GM19238 (cell line): ENCODE measurements around the gene CASD1.
A peak's percentile ranks its signal among the peaks of the same experiment; 100 is the strongest.

Source experiments
- DNase-seq: peaks from one replicate; pipeline ENCODE4 v3.0.0; 2011; ENCODE audit warnings: low spot score; ENCODE audit not compliant: insufficient read length

CASD1 gene

DNA sequence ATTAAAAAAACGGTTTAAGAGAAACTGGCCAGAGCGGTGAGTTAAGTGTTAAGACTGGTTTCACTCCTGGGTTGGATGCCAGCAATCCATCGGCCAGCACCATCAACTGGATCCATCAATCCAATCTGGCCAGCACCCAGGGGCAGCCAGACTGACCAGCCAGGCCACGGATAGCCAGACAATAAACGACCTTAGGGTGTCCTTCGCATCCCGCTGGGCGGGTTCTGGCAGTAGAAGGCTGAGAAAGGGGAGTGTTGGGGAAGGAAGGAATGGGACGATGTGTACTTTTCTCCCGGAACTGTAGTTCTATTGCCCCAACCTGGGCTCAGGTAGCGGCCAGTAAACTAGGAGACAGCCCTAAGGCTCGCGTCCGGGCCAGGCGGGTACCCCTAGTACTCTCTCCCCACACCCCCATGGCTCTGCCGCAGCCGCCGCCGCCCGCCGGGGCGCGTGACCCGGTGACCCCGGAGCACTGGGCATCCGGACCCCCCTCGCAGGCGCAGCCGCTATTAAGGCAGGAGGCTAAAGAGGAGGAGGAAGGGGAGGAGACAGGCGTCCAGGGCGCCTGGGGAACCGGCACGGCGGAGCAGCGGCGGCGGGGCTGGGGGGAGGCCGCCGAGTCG, at the start of gene CASD1:
CASD1 (plus strand) TSS at position 546 of the 623 bp plus-strand sequence. CDS start 276 bp downstream, outside the sequence.
- peak; percentile 73 for DNase-seq

DNA sequence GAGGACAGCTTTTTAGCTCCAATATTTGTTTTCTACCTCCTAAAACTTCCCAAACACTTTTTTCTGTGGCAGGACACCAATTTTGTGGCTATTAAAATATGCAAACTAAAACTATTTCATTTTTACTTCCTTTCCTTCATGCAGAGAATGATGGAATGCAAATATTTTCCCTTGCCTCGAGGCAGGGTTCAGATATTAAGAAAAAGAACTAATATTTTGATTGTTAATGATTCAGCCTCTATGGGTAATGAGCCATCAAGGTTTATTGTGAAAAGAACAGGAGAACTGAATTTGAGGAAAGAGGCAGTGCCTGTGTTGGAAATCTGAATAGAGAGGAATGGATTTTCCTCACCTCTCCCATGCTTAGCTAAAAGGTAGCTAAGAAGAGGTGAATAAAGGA, 43.1 kb upstream of the CASD1 start:
- no peak for DNase-seq

GRCh38 chr7:94471604-94472003, 38.0 kb upstream of the CASD1 start:
- no peak for DNase-seq

GRCh38 chr7:94472608-94473007, 37.0 kb upstream of the CASD1 start:
- DNase-seq = no peak

DNA sequence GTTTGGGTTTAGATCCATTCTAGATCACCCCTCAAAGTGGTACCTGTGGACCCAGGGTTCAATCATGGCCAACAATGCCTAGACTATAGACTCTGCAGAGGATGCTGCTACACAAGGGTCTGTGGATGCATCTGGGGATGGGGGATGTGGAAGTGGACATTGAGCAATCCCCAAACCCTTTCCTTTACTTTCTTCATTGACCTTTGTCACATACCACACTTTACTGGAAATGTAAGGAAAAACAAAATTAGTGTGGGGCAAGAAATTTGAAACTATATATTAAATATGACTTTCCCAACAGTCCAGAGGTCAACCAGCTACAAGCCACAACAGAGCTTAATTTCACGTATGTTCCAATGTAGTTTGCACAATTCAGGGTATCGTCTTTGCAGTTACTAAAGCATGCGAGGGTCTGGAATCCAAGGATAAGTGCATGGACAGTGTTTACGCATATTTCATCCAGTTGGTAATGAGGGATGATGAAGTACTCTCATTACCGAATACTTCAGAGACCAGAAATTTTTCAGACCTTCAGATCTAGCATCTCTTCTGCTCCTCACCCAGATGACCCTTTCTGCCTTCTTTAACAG, 33.3 kb upstream of the CASD1 start:
- DNase-seq = no peak

GRCh38 chr7:94477878-94478277, 31.7 kb upstream of the CASD1 start:
- DNase-seq = no peak

DNA sequence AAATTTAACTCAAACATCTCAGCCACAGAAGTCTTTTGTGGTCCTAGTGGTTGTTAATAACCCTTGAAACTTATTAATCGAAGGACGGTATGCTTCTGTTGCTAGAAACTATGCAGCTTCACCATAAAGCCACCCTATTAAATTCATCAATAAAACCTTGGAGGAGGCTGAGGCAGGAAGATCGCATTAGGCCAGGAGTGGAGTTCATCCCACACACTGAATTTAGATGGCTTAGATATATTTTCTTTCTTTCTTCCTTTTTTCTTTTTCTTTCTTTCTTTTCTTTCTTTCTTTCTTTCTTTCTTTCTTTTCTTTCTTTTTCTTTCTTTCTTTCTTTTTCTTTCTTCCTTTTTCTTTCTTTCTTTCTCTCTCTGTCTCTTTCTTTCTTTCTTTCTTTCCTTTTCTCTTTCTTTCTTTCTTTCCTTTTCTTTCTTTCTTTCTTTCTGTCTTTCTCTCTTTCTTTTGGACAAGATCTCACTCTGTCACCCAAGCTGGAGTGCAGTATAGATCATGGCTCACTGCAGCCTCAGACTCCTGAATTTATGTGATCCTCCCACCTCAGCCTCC, 30.9 kb upstream of the CASD1 start:
- no peak for DNase-seq

DNA sequence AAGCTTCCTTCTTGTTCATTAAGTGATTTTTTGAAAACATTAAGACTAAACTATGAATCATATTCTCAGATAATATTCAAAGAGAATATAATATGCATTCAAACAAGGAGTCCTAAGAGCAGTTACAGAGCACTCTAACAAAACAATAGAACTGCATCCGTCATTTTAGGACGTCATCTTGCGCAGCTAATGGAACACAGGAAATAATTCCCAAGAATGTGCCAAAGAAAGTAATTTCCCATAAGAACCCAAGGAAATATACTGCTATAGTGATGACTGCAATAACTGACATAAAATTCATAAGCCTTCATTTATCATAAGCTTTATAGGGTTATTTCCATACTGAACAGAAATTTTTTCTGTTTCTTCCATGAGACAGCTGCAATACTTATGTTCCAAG, 28.3 kb upstream of the CASD1 start:
- DNase-seq = no peak

DNA sequence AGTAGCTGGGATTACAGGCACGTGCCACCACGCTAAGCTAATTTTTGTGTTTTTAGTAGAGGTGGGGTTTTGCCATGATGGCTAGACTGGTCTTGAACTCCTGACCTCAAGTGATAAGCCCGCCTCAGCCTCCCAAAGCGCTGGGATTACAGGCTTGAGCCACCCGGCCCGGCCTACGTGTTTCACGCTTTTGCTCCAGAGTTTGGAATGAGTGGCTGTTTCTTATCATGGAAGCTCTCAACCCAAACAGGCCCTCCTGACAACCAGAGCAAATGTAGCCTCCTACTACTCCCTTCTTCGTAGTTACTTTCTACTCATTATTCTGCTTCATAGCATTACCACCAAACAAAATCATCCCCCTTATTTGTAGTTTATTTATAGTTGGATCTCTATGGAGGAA, 26.8 kb upstream of the CASD1 start:
- no peak for DNase-seq

DNA sequence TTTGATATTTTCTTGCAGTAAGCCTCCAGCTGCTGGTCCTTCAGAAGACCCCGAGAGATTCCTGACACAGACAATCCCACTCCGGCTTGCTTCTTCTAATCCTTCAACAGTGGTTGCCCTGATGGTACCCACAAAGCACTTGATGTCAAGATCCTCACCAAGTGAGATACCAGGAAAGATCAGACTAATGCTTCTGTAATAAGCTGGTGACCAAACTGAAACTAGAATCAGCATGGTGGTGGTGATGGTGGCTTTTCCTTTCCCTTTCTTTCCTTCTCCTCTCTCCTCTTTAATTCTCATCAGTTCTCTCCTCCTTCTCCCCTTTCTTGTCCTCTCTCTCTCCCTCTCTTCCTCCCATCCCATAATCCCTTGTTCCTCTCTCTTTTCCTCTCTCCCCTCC, 25.8 kb upstream of the CASD1 start:
- no peak for DNase-seq

GRCh38 chr7:94486216-94486615, 23.4 kb upstream of the CASD1 start:
- no peak for DNase-seq

- no peak for DNase-seq
Measured at GRCh38 chr7:94491410-94491809, 18.2 kb upstream of the CASD1 start.

GRCh38 chr7:94492601-94493000, 17.0 kb upstream of the CASD1 start:
- no peak for DNase-seq

DNA sequence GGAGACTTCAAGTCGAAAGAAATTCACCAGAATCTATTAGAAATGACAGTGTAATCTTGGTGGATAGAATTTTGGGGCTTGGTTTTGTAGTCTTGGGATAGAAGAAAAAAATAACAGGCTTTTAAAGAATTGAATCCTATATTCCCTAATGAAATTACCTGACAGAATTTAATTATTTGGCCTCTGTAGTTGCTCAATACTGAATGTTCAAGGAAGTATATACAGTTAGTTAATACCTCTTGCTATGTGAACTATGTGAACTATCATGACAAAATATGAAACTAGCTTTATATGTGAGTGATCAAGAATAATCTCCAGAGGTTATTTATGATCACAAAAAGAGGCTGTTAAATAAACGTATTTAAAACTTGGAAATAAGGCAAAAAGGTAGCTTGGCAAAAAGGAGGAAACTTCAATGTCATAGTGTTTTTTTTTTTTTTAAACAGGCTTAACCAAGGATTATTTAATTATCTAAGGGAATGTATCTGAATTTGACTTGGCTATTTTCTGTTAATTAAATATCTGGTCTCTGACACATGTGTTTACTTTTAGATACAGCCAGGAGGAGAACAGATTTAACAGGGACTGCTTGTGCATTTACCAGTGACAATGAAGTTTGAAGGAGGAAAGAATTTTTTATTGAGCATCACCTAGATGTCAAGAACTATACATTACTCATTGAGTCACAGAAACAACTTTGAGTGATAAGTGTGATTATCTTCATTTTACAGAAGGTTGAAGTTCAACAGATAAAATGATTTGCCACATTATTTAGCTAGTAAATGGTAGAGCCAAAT, 11.5 kb upstream of the CASD1 start:
- DNase-seq = no peak

- no peak for DNase-seq
Measured at GRCh38 chr7:94498918-94499317, 10.7 kb upstream of the CASD1 start.

DNA sequence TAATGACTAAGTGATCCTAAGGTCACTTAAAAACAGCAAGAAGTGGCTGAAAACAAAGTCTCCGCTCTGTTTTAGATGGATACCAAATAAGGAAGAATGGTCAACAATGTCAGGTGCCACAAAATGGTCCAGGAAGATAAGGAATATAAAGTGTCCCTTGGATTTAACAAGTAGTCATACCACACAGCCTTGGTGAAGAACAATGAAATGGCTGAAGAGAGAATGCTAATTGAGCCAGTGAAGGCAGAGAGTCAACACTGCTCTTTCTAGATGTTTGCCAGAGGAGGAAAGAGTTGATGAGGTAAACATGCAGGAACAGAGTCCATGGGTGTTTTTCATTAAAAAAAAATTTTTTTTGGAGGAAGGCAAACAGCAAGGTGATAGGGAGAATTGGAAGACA, 2.1 kb upstream of the CASD1 start:
- no peak for DNase-seq

- DNase-seq = no peak
Measured at GRCh38 chr7:94507962-94508361, 1.6 kb upstream of the CASD1 start.

DNA sequence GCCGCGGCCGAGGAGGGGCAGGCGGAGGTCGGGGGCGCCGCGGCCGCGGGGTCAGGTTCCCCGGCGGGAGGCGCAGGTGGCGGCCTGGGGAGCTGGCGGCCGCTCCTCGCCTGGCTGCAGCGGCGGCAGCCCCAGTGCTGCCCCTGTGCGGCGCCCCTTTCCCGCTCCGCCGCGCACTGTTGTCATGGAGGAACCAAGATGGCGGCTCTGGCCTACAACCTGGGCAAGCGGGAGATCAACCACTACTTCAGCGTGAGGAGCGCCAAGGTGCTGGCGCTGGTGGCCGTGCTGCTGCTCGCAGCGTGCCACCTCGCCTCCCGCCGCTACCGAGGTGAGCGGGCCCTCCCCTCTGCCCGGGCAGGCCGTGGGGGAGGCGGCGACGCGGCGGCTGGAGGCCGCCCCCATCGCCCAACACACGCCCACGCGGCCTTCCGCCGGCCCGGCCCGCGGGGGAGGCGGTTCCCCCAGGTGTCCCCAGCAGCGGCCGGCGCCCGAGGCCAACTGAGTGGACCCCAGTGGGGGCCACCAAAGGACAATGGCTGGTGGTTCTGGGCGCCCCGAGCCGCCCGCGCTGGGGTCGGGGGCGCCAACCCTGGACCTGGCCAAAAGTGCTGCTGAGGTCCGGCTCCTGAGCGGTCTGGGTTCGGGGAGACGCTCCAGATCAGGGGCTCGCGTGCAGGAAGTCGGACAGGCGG, 425 bp downstream of the CASD1 start:
- peak; percentile 72 for DNase-seq

DNA sequence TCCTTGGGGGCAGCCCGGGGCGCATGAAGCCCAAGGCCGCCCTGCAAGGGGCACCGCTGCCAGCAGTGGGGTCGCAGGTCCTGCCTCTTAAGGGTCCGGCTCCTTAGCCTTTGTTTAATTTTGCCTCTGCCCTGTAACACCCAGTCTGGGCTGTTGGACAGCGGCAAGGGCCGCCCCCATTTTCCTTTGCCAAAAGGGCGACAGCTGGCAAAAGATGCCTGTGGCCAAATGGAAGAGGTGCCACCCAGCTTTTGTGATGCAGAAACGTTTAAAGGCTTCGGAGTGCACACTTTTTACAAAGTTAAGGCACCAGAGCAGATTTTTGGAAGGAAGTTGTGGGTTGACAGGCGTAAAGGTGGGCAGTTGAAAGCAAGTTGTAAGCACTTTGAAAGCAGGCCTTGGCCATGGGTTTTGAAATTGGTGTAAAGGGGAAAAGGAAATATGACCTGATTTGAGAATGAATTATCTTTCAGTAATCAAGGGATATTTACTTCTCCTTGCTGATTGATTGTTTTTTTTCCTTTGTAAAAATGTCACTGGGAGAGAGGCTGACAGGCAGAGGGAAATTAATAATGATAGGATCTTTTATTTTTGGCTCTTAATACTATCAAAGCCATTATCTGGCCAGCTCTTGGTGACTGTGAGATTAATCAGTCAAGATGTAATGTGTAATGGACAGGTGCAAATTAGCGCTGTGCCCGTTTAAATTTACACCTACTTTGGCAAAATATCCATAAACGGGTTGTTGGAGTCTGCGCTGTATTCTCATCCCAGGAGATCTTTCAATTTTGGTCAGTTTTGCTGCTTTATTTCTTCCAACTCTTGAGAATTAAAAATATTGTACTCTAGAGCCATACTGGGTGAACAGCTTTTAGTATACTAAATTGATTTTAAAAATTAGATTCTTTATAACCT, 1.2 kb downstream of the CASD1 start:
- peak; percentile 7 for DNase-seq

DNA sequence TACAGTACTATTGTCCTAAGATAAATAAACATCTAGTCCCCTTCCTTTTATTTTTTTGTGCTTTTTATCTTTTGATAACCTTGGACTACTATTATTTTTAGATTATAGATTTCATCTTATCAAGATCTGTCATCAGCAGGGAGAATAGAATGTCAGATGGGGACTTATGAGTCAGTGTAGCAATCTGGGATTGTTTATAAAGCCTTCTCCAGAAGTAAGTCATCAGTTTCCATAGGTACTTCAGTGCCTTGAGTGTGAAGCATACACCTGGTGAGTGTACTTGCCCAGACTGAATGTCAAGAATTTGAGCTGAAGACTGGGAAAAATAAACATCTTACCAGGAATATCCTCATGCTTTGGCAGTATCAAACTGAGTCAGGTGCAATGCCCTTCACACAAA, 2.1 kb downstream of the CASD1 start:
- no peak for DNase-seq
